Fibroblast of lung (primary cell): ENCODE measurements around the gene SREBF1. TPM values are rescaled to one million over a fixed set of nuclear protein-coding genes. Genes with fewer than 3 reads are reported as not detected.

Experiments used
- DNase-seq, 2 donors: peaks; one replicate each; pipeline versions ENCODE4 v3.0.0 to v3.0.0-alpha.2; 2010; ENCODE audit warnings: low read depth in 2 of 2
- H2AFZ ChIP-seq: 2 replicates; pipeline ENCODE4 v1.5.1; 2012; ENCODE audit warnings: low read length, control low read depth, inconsistent platforms
- H3K27ac ChIP-seq: 2 replicates; pipeline ENCODE4 v1.5.1; 2011; ENCODE audit warnings: low read length, control low read depth; ENCODE audit not compliant: insufficient read depth
- H3K27me3 ChIP-seq: 2 replicates; pipeline ENCODE4 v1.5.1; 2011; ENCODE audit warnings: mild to moderate bottlenecking, low read length; ENCODE audit not compliant: control insufficient read depth, insufficient read depth
- H3K36me3 ChIP-seq: 2 replicates; pipeline ENCODE4 v1.5.1; 2011; ENCODE audit warnings: low read length; ENCODE audit not compliant: control insufficient read depth, insufficient read depth
- H3K4me1 ChIP-seq: 2 replicates; pipeline ENCODE4 v1.5.1; 2011; ENCODE audit warnings: low read length; ENCODE audit not compliant: control insufficient read depth, insufficient read depth; ENCODE audit errors: extremely low read depth
- H3K4me2 ChIP-seq: 2 replicates; pipeline ENCODE4 v1.5.1; 2011; ENCODE audit warnings: low read length, control low read depth; ENCODE audit not compliant: insufficient read depth; ENCODE audit errors: extremely low read depth
- H3K4me3 ChIP-seq, 4 experiments: fragments of 200-600 bp in 1 of 4; sonication (generic) in 1 of 4; replicated peaks in 1 of 4; 2 replicates each; pipeline ENCODE4 v1.5.1; 2011 to 2016; ENCODE audit warnings: low read length in 4 of 4, low read depth in 3 of 4, mild to moderate bottlenecking in 3 of 4, control low read depth in 2 of 4, inconsistent platforms in 1 of 4, mixed read lengths in 1 of 4; ENCODE audit not compliant: insufficient read depth in 1 of 4; ENCODE audit errors: control extremely low read depth in 1 of 4
- H3K79me2 ChIP-seq: 2 replicates; pipeline ENCODE4 v1.5.1; 2012; ENCODE audit warnings: mild to moderate bottlenecking, low read length, inconsistent platforms; ENCODE audit not compliant: control insufficient read depth, insufficient read depth
- H3K9ac ChIP-seq: 2 replicates; pipeline ENCODE4 v1.5.1; 2011; ENCODE audit warnings: mild to moderate bottlenecking, low read length, control low read depth; ENCODE audit not compliant: insufficient read depth
- H3K9me3 ChIP-seq: 2 replicates; pipeline ENCODE4 v1.5.1; 2012; ENCODE audit warnings: low read depth, low read length; ENCODE audit not compliant: control insufficient read depth, insufficient read depth
- H4K20me1 ChIP-seq: 2 replicates; pipeline ENCODE4 v1.5.1; 2011; ENCODE audit warnings: low read length; ENCODE audit not compliant: control insufficient read depth, insufficient read depth; ENCODE audit errors: extremely low read depth
- CTCF ChIP-seq, 2 donors: IDR thresholded peaks in 1 of 2; conservative IDR thresholded peaks in 1 of 2; 1 replicate in 1 of 2; 2 replicates in 1 of 2; pipeline ENCODE4 v1.5.1; 2011 to 2012; ENCODE audit warnings: low read length in 2 of 2, control low read depth in 1 of 2, inconsistent platforms in 1 of 2, low read depth in 1 of 2, mild to moderate bottlenecking in 1 of 2
- EZH2 ChIP-seq: IDR thresholded peaks from 2 replicates; pipeline ENCODE4 v1.5.1; 2012; ENCODE audit warnings: low read length, control low read depth, mild to moderate bottlenecking; ENCODE audit errors: missing control alignments
- polyA plus RNA-seq, 2 donors: library from polyadenylated mRNA; depleted of rRNA in 1 of 2; stranded (reverse) in 1 of 2; unstranded in 1 of 2; fragments of >200 nt; gene quantifications; 2 replicates each; pipeline ENCODE4 v1.2.1, GENCODE V29; 2011 to 2012; ENCODE audit warnings: missing spikeins in 1 of 2
- total RNA-seq: library from RNA; depleted of rRNA; stranded (reverse); fragments of >200 nt; gene quantifications from 2 replicates; pipeline ENCODE4 v1.2.1, GENCODE V29; 2014

SREBF1 gene
- total and polyA plus RNA-seq, 2 donors (not counting 1 experiment from before 2014, with no cell fraction given), result 29.7 to 77.6 TPM

GRCh38 chr17:17795296-17795695 is 41.5 kb downstream of the SREBF1 start:
- no peaks in the 10 kb centered on the region for H3K9me3 ChIP-seq
- H3K79me2 ChIP-seq, result no peaks in the 10 kb centered on the region
- TF ChIP-seq EZH2 (no peak), CTCF (conservative IDR thresholded peaks at IDR 0.05 in 1 of 2, IDR thresholded peaks at IDR 0.05 in 1 of 2; ENCODE audit: low read depth in 1 of 2, low read length in 2 of 2) (no peak)
- H3K27ac ChIP-seq, result no peak overlapping the region
- H4K20me1 ChIP-seq, result no peaks in the 10 kb centered on the region
- no peak overlapping the region for H3K4me3 ChIP-seq
- no peak overlapping the region for H2AFZ ChIP-seq
- no peaks in the 10 kb centered on the region for H3K27me3 ChIP-seq
- peaks cover 15% of the 10 kb centered on the region for H3K36me3 ChIP-seq
- DNase-seq, result no peak
- peaks cover 3% of the 10 kb centered on the region for H3K4me1 ChIP-seq
- no peak overlapping the region for H3K4me2 ChIP-seq
- H3K9ac ChIP-seq, result no peak overlapping the region

GRCh38 chr17:17794382-17794781 is 42.4 kb downstream of the SREBF1 start:
- Histone ChIP-seq H3K79me2 (no peaks in the 10 kb centered on the region), H3K9me3 (no peaks in the 10 kb centered on the region), H3K27me3 (no peaks in the 10 kb centered on the region), H3K27ac (no peak overlapping the region), H3K4me3 (no peak overlapping the region), H3K36me3 (peaks cover 14% of the 10 kb centered on the region), H2AFZ (no peak overlapping the region), H3K4me2 (no peak overlapping the region), H4K20me1 (no peaks in the 10 kb centered on the region), H3K4me1 (peaks cover 3% of the 10 kb centered on the region), H3K9ac (no peak overlapping the region)
- no peak for TF ChIP-seq CTCF (conservative IDR thresholded peaks at IDR 0.05 in 1 of 2, IDR thresholded peaks at IDR 0.05 in 1 of 2; ENCODE audit: low read depth in 1 of 2, low read length in 2 of 2)
- TF ChIP-seq EZH2, result no peak
- no peak for DNase-seq

- Histone ChIP-seq H3K9ac (no peak overlapping the region), H3K27ac (no peak overlapping the region), H3K27me3 (no peaks in the 10 kb centered on the region), H3K36me3 (peaks cover 14% of the 10 kb centered on the region), H2AFZ (no peak overlapping the region), H4K20me1 (no peaks in the 10 kb centered on the region), H3K9me3 (no peaks in the 10 kb centered on the region), H3K79me2 (no peaks in the 10 kb centered on the region), H3K4me1 (peaks cover 3% of the 10 kb centered on the region), H3K4me2 (no peak overlapping the region), H3K4me3 (no peak overlapping the region)
- DNase-seq, result no peak
- TF ChIP-seq EZH2 (no peak), CTCF (conservative IDR thresholded peaks at IDR 0.05 in 1 of 2, IDR thresholded peaks at IDR 0.05 in 1 of 2; ENCODE audit: low read depth in 1 of 2, low read length in 2 of 2) (no peak)
These were observed 43.2 kb downstream of the SREBF1 start for GRCh38 chr17:17793378-17794214.
